HG03442 (cell line): ENCODE results near the gene C9orf50.

Experiments used
- ATAC-seq: cut with Tn5 transposase; IDR thresholded peaks from one replicate; pipeline ENCODE4 v1.9.1; 2021; ENCODE audit warnings: mild to moderate bottlenecking, moderate library complexity; ENCODE audit not compliant: unreplicated experiment

C9orf50 gene

DNA sequence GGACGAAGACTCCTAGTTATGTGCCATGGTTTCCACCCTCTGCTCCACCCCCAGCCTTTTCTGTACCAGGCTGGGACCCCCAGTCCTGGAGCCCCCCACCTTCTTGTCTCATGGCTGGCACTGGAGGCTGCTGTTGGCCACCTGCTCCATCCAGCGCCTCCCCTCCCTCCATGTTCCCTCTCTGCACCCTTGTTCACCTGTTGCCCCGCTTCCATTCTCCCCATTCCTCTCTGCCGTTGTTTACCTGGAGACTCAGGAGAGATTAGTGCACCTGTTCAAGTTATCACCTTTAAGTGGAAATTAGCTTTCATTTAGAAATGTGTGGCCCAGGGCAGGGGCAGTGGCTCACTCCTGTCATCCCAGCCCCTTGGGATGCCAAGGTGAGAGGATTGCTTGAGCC lies 12.3 kb upstream of the C9orf50 start:
- ATAC-seq = no peak

DNA sequence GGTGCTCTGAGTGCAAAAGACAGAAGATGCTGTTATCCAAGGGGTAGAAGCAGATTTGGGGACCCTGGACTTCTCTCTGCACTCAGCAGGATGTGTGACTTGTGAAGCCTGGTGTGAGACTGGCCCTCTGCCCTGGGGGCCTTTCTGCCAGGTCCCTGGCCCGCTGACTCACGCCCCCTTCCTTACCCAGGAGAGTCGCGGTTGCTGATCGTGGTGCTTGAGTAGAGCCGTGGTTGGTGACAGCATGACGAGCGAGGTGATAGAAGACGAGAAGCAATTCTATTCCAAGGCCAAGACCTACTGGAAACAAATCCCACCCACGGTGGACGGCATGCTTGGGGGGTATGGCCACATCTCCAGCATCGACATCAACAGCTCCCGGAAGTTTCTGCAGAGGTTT lies 11.6 kb upstream of the C9orf50 start:
- no peak for ATAC-seq

DNA sequence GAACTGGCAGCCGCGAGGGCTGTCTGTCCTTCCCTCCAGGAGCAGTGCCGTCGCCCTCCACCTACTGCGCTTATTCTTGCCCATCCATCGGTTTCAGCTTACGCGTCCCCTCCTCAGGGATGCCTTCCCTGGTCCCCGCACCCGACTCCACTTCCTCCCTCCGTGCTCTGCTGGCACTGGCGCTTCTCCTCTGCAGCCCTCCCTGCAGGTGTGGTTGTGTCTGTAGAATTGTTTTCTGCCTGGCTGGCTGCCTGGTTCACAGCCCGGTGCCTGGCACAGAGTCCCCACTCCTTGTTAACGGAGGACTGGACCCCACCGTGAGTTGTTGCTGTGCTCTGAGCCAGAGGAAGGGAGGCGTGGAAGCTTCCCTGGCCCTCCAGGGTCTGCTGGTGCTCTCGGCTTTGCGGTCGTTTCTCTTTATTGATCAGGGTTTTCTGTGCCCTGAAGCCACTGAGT lies 10.8 kb upstream of the C9orf50 start:
- ATAC-seq = no peak

DNA sequence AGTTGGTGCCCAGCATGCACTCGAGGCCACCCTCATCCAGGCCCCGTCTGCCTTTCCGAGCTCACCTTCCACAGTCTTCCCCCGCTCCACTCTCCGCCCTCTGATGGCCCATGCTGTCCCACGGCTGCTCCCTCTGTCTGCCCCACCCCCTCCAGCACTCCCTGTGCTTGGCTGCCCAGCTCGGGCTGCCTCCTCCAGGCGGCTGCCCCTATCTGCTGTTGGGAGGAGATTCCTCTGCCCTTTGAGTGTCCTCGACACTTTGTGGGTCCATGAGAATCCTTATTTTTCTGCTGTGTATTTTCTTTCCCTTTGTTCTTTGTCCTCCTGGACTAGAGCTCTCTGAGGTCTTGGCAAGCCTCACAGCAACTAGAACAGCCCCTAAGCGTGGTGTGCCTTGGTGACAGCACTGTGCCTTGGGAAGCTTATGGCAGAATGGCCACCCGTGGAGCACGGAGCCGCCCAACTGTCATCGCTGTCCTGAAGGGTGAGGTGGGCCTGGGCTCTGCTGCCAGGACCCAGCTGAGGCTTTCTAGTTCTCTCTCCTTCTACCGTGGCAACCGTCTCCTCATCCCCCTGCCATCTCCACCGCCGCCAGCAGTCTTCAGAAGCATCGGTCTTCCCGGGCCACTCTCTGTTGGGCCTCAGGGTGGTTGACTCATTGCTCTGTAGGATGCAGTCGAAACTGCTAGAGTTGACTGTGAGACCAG lies 10.2 kb upstream of the C9orf50 start:
- no peak for ATAC-seq

DNA sequence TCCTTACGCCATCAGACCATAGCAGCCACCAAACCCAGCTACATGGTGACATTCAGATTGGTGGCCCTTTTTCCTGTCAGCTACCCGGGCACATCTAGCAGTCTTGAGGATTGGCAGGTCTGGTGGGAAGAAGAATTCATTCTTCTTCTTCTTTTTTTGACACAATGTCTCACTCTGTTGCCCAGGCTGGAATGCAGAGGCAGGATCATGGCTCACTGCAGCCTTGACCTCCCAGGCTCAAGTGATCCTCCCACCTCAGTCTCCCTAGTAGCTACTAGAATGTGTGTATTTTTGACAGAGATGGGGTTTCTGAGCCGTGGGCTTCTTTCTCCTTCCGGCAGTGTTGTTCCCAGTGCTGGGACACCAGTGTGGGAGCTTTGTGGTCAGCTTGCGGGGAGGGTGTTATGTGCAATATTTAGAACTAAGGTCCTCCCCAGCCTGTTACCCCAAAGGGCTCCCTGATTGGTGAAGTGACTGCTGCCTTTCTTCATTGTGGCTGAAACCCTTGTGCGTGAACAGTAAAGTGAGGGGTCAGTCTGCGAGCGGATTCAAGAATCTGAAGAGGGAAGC lies 8.4 kb upstream of the C9orf50 start:
- ATAC-seq = no peak

DNA sequence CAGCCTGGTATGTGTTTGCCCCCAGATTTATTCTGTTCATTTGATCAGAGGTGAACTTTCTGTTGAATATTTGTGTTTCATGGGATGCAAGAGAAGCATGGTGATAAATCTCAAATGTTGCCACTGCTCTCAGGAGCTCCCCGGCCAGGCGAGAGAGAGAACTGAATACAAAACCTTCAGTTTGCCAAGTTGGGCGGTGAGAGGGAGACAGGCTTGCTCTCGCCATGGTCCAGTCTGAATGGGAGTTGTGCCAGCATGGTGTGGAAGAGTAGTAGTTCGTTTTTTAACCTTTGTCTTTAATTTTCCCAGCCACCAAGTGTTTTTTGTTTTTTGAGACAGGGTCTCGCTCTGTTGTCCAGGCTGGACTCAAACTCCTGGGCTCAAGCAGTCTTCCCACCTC lies 7.8 kb upstream of the C9orf50 start:
- ATAC-seq = no peak

DNA sequence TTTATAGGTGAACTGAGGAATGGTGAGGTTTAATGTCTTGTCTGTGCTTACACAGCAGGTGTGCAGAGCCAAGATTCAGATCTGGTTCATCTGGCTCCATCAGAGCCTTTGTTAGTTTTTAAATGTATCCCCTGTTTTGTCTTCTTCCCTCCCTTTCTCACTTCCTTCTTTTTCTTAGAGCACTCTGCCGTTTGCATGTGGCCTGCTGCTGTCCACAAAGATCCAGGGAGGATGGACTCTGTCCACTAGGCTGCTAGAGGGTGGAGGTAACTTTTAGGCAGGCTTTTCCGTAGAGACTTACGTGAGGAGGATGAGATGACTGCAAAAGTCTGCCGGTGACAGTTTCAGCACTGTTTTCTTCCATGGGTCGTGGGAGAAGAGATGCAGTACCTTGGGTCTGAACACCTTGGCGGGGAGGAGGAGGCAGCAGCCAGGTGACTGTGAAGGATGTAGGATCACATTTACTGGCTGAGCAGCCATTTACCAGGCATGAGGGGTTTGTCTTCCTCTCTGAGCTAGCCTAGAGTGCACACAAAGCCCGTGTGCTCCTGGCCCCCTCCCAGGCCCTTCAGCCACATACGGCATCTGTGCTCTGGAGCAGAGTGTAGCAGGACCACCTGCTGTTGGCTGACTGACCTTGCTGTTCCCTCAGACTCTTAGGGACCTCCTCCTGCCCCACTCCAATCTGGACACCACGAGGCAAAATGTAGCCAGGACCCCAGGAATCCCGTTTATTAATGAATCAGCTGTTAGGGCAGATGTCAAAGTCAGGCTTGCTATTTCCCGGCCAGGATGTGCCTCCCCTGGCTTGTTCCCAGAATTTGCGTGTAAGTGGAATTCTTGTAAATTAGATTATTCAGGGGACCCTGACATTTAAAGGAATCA lies 6.9 kb upstream of the C9orf50 start:
- no peak for ATAC-seq

DNA sequence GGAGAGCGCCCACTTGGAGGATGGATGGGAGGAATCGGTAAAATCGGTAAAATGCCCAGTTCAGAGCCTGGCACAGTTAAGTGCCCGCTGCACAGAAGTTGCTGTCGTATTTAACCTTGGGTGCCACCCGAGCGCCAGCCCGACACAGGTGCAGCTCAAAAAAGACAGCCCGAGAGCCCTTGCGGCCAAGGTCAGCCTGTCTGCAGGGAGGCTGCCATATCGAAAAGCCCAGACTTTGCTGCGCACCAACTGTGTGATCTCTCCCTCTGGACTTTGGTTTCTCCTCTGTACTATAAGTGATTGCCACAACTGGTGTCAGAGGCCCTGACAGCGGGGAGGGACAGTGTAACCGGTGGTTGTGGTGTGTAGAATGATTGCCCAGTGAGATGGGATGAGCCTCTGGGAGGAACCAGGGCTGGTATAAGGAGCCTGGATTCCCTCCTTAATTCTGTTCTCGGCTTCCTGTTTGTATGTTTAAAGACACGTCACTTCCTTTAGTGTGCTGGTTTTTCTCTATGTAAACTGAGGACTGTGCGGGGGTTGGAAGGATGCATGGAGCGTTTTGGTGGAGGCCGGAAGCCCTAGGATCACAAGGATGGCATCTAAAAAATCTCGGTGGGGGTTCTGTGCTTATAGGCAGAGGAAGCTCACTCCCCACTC lies 5.9 kb upstream of the C9orf50 start:
- peak; percentile 17 for ATAC-seq

DNA sequence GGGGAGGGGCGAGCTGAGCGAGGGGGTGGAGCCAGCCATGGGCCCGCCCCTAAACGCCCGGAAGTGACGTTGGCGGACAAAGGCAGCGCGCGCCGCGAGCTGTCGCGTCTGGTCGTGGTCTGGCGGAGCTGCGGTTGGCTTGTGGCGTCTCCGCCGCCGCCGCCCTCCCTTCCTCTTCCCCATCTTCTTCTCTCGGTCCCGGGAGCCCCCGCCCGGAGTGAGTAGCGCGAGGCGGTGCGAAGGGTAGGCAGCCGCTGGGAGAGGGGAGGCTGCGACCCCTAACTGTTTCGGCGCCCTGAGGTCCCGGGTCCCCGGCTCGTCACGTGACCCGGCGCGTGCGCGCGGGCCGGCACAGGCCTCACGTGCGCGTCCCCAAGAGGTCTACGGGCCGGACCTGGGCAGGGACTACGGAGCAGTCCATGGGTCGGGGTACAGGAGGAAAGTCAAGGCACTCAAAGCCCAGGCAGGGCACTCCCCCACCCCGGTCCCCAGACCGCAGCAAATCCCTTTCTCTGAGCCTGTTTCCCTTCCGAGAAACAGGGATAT lies 5.3 kb upstream of the C9orf50 start, which contains the start of gene NTMT1:
TSS of gene NTMT1 (plus strand) at position 85 of the 546 bp plus-strand sequence. CDS start 6,541 bp downstream, outside the sequence.
- peak; percentile 74 for ATAC-seq

DNA sequence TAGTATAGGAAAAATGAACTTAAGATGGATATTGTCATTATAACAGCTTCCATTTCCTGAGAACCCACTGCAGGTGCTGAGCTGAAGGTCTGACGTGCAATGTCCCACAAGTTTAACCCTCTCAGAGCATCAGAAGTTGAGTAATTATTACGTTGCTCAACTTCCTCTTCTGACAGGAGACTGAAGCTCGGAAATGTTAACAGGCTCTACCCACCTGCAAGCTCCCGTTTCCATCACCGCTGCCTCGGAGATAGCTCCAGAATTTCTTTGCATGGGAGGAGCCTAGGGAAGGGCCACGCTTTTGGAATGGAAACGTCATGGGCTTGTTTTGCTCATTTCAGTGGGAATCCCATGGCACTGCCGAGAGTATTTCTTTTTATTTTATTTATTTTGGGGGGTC lies 4.0 kb upstream of the C9orf50 start:
- no peak for ATAC-seq

DNA sequence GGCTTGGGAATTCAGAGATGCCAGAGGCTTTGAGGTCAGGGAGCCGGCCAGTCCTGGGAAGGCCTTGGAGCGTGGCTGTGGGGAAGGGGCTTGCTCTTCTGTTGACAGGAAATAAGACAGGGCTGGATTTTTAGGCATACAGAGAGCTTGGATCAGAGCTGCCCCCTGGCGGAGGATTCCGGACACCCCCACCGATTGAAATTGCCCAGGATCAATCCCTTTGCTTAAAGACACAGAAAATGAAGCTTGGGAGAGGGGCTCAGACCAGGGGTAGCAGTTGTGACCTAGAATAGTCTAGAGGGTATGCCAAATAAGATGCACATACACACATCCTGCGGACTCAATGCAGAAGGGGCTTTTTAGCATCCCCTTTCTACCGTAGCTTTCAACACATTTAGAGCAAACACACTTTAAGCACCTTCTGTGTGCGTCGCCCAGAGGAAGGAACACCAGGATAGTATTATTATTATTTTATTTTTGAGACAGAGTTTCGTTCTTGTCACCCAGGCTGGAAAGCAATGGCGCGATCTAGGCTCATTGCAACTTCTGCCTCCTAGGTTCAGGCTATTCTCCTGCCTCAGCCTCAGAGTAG lies 3.4 kb upstream of the C9orf50 start:
- ATAC-seq = no peak

DNA sequence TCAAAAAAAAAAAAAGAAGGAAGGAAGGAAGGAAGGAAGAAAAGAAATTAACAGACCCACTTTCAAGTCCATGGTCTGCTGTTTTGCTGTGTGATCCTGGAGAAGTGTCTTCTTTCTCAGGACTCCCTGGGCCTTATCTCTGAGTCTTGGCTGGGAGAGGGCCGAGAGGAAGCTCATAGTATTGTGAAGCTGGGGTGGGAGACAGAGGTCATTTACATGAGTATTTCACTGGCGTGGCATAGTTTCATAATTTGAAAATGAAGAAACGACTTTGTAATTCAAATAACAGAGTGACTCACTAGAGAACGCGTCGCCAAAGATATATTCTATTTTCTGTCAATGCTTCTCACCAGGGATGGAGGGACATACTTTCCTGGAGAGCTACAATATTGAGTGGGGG lies 2.4 kb upstream of the C9orf50 start:
- no peak for ATAC-seq

DNA sequence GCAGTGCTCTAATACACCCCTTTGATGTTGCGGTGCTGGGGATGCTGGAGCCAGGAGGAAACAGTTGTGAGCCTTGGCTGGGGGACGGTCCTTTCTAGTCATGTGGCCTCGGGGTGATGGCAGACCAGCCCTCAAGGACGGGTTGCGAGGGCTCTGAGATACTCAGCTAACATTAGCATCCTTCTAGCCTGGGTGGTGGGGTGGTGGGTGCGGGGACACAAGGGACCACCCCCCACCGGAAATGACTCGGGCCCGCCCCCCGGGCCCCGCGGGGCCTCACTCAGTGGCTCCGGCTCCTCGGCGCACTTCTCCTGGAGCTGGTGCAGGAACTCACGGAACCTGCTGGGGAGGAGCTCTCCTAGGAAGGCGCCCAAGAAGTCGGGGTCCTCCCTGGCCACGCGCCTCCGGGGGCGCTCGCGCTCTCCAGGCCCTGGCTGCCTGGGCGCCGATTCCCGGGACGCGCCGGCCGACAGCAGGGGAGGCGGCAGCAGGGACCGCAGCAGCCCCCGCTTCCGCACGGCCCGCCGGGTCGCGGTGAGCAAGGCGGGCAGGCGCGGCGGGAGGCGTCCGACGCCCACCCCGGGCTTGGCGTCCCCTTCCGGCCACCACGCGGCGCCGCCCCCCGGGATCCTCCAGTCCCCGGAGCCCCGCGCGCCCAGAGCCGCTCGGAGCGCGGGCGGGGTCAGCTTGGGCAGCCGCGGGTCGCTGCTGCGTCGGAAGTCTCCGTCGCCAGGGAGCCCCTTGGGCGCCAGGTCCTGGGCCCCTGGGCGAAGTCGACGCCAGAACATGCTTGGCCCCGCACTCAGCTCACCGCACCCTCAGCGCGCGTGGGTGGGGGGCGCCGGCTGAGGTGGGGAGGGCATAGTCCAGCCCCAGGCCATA lies 873 bp downstream of the C9orf50 start:
- ATAC-seq = no peak

DNA sequence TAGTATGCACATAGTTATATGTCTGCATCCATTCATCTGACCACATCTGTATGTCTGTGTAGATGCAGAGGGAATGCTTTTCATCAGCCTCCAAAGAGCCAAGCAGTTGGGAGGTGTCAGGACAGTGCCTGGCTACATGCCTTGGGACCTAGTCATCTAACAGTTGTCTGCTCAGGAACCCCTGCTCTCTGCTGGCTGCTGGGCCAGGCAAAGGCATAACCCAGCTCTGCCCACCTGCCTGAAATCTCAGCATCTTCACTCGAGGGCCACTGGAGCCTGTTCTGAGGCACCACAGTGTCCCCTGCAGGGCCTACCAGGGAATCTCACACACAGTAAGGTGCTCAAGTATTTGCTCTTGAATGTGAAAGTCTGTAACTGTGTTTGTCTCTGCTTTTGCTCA lies 3.7 kb downstream of the C9orf50 start:
- no peak for ATAC-seq

DNA sequence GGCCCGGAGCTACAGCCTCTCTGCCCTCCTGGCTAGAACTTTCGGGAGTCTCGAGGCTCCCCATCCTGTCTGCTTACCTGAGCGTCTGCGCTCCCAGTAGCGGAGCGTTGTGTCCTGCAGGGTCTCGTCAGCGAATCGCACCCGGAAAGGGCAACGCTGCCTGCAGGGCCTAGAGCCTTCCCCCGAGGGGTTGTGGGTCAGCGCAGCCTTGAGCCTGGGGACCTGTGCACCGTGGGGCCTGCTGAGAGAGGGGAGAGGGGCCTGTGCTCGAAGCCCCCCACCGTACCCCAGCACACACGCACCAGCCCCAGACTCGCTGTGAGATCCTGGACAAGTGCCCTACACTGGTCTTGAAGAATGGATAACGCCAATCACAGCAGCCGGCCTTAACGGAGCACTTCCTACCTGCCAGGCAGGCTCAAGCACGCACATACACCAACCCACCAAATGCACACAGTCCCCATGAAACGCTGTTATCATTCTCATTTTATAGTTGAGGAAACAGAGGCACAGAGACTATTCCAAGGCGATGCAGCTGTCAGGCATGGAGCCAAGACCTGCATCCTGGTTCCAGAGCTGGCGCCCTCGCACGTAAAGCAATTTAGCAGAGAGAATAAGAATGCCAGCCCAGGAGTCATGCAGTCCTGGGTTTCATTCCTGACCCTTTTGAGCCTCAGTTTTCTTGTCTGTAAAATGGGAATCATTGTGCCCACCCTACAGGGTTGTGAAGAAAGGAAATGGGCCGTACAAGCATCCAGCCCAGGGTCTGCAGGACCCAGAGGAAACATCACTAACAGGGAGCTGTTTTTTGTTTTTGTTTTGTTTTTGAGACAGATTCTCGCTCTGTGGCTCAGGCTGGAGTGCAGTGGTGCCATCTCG lies 5.3 kb downstream of the C9orf50 start:
- ATAC-seq = no peak

DNA sequence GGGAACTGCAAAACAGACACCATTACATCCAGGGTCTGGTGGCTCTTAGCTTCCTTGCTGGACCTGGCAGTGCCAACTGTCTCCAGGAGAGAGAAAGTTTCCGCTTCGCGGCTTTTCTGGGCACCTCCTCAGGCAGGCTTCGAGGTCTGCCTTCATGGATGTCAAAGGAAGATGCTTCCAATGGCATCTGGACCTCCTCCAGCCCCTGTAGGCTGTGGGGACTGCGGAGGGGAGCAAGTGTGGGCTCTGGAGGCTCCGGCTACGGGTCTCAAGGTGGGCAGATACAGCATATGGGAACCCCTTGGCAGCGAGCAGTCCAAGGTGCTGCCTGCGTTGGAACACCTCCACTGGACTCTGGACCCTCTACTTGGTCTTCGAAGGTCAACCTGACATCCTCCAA lies 6.0 kb downstream of the C9orf50 start:
- ATAC-seq = no peak

DNA sequence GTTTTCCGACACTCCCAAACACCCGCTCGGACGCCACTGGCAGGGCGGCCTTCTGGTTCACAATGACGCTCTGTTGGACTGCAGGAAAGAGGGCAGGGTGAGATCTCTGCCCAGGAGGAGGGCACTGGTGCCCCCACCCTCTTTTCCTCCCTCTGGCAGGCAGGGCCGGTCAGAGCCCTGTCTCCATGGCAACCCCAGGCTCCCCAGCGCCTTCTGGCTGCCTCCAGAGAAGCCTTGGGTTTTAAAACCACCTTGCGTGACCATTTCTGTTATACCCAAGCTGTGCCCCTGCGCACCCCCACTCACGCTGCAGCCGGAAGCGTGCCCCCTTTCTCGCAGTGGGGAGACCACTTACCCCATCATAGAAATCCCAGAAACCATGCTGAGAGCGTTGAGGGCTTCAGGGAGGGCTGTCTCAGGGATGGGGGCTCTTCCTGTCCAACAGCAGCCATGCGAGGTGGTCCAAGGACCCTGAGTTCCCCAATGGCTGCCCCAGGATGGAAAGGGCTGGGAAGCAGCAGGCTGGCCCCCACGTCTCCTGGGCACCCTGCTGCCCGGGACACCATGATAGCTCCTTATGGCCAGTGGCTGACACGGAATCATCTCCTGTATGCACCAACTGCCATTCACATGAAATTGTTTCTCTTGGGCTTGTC lies 7.3 kb downstream of the C9orf50 start:
- no peak for ATAC-seq
